GM12865 (cell line): Measurements from ENCODE around the gene HBZ.
A peak's percentile ranks its signal among the peaks of the same experiment; 100 is the strongest.

Experiments
- DNase-seq: peaks from one replicate; pipeline ENCODE4 v3.0.0; 2010; ENCODE audit warnings: low read depth
- H3K4me3 ChIP-seq: 2 replicates; pipeline ENCODE4 v1.5.1; 2011; ENCODE audit warnings: mild to moderate bottlenecking, low read depth, low read length, control low read depth
- TF ChIP-seq, protein P1 (sequence below): IDR thresholded peaks from 2 replicates; pipeline ENCODE4 v1.5.1; 2011; ENCODE audit warnings: low read length, control low read depth, low read depth, inconsistent platforms; ENCODE audit not compliant: insufficient read depth; ENCODE audit errors: missing control alignments

Gene HBZ

DNA sequence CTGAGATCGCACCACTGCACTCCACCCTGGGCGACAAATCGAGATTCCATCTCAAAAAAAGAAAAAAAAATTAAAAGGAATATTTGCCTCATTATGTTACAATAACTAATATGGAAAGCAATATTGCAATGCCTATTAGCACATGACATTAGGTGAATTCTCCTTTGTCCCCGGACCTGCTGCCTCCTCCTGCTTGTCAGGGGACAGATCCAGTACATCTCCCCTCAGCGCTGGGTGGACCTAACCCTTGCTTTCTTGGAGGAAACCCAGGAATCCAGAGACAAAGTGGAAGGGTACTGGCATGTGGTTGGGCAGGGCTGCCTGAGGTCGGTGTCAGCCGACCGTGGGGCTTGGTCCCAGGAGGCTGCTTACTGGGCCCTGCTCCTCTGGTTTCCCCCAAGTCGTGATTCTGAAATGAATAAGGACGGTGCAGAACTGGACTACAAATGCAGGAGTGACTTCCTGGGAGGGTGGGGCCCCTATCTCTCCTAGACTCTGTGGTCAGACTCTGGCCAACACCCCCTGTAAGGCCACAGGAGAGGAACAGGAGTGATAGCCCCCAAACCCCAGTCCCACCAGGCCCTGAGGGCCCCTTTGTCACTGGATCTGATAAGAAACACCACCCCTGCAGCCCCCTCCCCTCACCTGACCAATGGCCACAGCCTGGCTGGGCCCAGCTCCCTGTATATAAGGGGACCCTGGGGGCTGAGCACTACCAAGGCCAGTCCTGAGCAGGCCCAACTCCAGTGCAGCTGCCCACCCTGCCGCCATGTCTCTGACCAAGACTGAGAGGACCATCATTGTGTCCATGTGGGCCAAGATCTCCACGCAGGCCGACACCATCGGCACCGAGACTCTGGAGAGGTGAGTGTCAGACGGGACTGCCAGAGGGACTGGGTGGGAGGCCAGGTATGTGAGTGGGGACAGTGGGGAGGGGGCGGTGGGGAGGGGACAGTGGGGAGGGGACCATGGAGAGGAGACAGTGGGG lies at the start of gene HBZ:
Gene HBZ, plus strand, starts transcription at position 504 of the 988 bp plus-strand sequence. Its CDS starts 266 bp downstream, at position 770.
- TF ChIP-seq, protein P1, sequence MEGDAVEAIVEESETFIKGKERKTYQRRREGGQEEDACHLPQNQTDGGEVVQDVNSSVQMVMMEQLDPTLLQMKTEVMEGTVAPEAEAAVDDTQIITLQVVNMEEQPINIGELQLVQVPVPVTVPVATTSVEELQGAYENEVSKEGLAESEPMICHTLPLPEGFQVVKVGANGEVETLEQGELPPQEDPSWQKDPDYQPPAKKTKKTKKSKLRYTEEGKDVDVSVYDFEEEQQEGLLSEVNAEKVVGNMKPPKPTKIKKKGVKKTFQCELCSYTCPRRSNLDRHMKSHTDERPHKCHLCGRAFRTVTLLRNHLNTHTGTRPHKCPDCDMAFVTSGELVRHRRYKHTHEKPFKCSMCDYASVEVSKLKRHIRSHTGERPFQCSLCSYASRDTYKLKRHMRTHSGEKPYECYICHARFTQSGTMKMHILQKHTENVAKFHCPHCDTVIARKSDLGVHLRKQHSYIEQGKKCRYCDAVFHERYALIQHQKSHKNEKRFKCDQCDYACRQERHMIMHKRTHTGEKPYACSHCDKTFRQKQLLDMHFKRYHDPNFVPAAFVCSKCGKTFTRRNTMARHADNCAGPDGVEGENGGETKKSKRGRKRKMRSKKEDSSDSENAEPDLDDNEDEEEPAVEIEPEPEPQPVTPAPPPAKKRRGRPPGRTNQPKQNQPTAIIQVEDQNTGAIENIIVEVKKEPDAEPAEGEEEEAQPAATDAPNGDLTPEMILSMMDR: no peak
- no peak within 1 kb of the TSS for H3K4me3 ChIP-seq
- peak; percentile 28 for DNase-seq

DNA sequence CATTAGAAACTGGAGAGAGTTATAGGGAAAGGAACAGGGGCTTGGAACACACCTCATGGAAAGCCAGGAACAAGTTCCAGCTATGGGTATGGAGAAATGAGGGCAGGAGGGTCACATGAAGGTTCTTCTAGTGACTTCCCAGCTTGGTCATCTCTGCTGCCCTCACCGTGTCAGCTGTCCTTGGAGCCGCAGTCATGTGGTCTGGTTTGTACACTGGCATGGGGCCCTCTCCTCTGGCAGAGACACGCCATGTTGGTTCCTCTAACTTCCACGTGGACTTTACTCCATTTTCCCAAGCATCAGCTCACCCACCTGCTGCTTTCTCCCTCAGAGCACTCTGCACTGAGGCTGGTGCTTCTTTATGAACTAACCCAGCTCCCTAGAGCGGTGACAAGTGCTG lies 48.1 kb upstream of the HBZ start:
- no peak overlapping the region for H3K4me3 ChIP-seq
- TF ChIP-seq, protein P1: no peak
- no peak for DNase-seq

DNA sequence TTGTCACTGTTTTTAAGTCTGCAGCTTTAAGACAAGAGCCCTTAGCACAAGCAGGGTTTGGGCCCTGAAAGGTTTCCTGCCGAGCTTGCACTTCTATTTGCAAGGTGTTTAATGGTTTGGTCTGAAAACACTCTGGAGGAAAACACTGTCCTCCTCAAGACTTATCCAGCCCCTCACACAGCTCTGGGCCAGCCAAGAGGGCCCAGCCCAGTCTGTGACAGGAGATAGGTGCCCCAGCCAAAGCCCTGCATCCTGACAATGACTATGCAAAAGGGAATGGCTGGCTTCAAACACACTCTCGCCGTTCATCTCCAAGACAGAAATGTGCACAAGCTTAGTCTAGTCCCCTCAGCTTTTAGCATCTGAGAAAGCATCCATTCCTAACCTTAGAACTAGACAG lies 47.5 kb upstream of the HBZ start:
- H3K4me3 ChIP-seq: no peak overlapping the region
- no peak for DNase-seq
- TF ChIP-seq, protein P1: no peak

DNA sequence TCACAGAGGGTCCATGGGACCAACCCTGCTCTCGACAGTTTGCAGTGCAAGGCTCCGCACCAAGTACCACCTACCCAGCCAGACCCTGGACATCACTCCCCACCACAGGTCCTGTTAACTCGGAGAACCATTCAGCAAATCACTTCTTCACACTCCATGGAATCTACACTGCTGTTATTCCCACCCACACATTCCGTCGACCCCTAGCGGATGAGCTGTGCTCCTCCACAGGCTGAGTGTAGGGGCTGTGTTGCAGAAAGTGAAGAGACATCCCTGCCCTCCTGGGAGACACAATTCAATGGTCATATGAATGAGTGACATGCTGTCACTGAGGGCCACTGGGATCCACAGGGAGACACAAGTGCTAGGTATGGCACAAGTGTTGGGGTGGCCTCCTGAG lies 46.9 kb upstream of the HBZ start:
- no peak overlapping the region for H3K4me3 ChIP-seq
- TF ChIP-seq, protein P1: no peak
- DNase-seq: no peak

DNA sequence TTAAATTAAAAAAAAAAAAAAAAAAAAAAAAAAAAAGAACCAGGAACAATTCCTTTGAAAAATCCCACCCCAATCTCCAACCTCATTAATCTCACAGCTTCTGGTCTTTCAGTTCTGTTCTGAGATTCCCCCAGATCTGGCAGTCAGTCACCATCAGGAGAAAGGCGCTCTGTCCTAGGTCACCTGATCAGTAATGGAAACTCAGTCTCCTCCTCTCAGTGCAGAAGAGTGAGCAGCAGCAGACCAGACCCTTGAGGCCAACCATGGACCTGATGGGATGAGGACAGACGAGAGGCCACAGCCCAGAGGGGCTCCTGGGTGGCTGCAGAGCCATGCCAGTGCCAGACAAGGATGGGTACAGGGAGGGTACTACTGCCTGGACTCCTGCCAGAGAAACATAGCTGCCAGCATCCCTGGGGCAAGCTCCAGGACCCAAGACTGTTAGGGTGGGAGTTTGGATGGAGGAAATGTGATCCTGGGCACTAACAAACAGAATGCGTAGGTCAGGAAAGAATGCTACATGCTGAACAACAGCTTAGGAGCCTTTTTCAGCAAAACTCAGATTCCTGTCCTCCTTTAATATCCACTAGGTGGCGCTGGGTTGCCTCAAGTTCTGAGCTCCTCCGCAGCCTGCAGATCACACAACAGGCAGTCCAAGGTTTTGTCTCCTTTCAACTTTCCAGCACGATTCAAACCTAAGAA lies 45.7 kb upstream of the HBZ start:
- no peak overlapping the region for H3K4me3 ChIP-seq
- TF ChIP-seq, protein P1: peak; percentile 74
- peak; percentile 84 for DNase-seq

DNA sequence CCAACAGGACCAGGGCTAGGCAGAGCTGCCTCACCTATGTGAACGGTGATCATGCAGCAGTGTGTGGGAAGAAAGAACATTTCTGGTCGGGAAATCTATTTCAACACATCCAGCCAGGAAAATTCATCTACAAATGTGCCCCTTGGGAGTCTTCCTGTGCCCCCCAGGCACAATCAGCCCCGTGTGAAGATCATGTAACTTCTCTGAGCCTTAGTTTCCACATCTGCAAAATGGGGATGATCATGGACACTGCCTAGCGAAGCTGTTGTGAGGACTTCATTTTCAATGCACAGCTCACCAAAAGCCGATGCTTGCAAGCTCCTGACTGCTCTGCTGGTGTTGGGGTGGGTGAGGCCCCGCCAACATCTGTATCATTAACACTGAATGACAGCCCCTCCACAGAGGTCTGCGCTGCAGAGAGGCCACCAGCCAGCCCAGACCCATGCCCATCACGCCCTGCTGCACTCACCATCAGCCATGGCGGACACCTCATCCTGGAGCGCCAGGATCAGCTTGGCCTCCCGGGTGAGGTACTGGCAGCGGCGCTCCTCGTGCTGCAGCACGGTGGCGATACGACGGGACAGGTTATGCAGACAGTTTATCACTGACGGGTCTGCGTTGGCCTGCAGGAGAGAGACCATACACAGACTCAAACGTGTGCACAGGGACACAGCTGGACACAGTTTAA lies 40.1 kb upstream of the HBZ start:
- H3K4me3 ChIP-seq: no peak overlapping the region
- no peak for DNase-seq
- TF ChIP-seq, protein P1: no peak
